DND-41 (cell line): ENCODE data around the gene SLC24A3.

Source experiments
- ATAC-seq: fragments of 200-7000 bp; cut with Tn5 transposase; 3 replicates; pipeline ENCODE4 v1.9.1; 2021; ENCODE audit warnings: low read depth; ENCODE audit not compliant: insufficient read depth
- DNase-seq: peaks from one replicate; pipeline ENCODE4 v3.0.0-alpha.2; 2020
- H2AFZ ChIP-seq: 2 replicates; pipeline ENCODE4 v1.6.0; 2012; ENCODE audit warnings: low read depth, low read length
- H3K27ac ChIP-seq: 2 replicates; pipeline ENCODE4 v1.5.1; 2012; ENCODE audit warnings: low read length, inconsistent platforms
- H3K27me3 ChIP-seq: fragments of 200-600 bp; sonication (generic); 2 replicates; pipeline ENCODE4 v1.6.0; 2012; ENCODE audit warnings: low read length, mild to moderate bottlenecking, inconsistent platforms; ENCODE audit not compliant: insufficient read depth, poor library complexity
- H3K36me3 ChIP-seq: 2 replicates; pipeline ENCODE4 v1.5.1; 2012; ENCODE audit warnings: low read length, inconsistent platforms; ENCODE audit not compliant: insufficient read depth
- H3K4me1 ChIP-seq: 2 replicates; pipeline ENCODE4 v1.5.1; 2012; ENCODE audit warnings: mild to moderate bottlenecking, low read length; ENCODE audit not compliant: insufficient read depth
- H3K4me2 ChIP-seq: 2 replicates; pipeline ENCODE4 v1.6.0; 2012; ENCODE audit warnings: mild to moderate bottlenecking, moderate library complexity, low read length, inconsistent platforms; ENCODE audit not compliant: insufficient read depth
- H3K4me3 ChIP-seq, 2 experiments: fragments of 200-600 bp in 1 of 2; shearing (Covaris generic) in 1 of 2; 2 replicates each; pipeline ENCODE4 v1.5.1; 2012 to 2016; ENCODE audit warnings: inconsistent platforms in 2 of 2, low read length in 2 of 2, mild to moderate bottlenecking in 2 of 2, low read depth in 1 of 2, moderate library complexity in 1 of 2
- H3K79me2 ChIP-seq: 2 replicates; pipeline ENCODE4 v1.6.0; 2012; ENCODE audit warnings: low read length, inconsistent platforms; ENCODE audit not compliant: insufficient read depth
- H3K9ac ChIP-seq: 2 replicates; pipeline ENCODE4 v1.6.0; 2012; ENCODE audit warnings: low read depth, mild to moderate bottlenecking, inconsistent platforms, low read length, moderate library complexity
- H3K9me3 ChIP-seq: 2 replicates; pipeline ENCODE4 v1.5.1; 2012; ENCODE audit warnings: low read length, moderate library complexity, mild to moderate bottlenecking, inconsistent platforms; ENCODE audit not compliant: insufficient read depth, severe bottlenecking
- H4K20me1 ChIP-seq: 2 replicates; pipeline ENCODE4 v1.6.0; 2012; ENCODE audit warnings: low read length; ENCODE audit not compliant: insufficient read depth
- CTCF ChIP-seq: IDR thresholded peaks from 2 replicates; pipeline ENCODE4 v1.5.1; 2012; ENCODE audit warnings: borderline replicate concordance, low read length, moderate library complexity, mild to moderate bottlenecking; ENCODE audit not compliant: poor library complexity, severe bottlenecking; ENCODE audit errors: extremely low read depth
- EZH2 ChIP-seq: IDR thresholded peaks from 3 replicates; pipeline ENCODE4 v1.6.1; 2012; ENCODE audit warnings: borderline replicate concordance, low read depth, mild to moderate bottlenecking, moderate library complexity, low read length, inconsistent platforms; ENCODE audit not compliant: severe bottlenecking

The SLC24A3 gene

DNA sequence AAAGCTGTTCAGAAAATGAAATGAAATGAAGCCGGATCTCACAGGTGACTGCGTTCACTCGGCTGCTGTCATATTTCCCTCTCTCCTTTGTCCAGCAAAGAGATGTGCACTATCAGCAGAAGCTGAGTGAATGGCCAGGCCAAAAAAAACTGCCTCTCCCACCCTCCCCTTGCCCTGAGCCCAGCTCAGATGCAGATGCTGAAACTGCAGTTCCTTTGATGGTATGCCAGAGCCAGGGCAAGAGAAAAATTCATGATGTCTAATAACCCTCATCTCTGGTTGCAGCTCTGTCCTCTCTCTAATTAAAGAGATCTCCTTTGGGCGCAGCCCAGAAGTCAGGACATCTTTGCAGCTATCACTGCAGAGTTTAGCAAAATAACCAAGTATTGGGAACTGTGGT is 335.1 kb downstream of the SLC24A3 start:
- H3K9me3 ChIP-seq = no peaks in the 10 kb centered on the region
- H3K9ac ChIP-seq = no peak overlapping the region
- ATAC-seq (no peak), DNase-seq (no peak)
- H3K4me2 ChIP-seq = no peak overlapping the region
- H4K20me1 ChIP-seq = no peaks in the 10 kb centered on the region
- TF ChIP-seq EZH2 (no peak), CTCF (no peak)
- no peaks in the 10 kb centered on the region for H3K79me2 ChIP-seq
- no peaks in the 10 kb centered on the region for H3K4me1 ChIP-seq
- no peaks in the 10 kb centered on the region for H3K27me3 ChIP-seq
- no peak overlapping the region for H3K4me3 ChIP-seq
- no peak overlapping the region for H2AFZ ChIP-seq
- H3K36me3 ChIP-seq = no peaks in the 10 kb centered on the region
- no peak overlapping the region for H3K27ac ChIP-seq

DNA sequence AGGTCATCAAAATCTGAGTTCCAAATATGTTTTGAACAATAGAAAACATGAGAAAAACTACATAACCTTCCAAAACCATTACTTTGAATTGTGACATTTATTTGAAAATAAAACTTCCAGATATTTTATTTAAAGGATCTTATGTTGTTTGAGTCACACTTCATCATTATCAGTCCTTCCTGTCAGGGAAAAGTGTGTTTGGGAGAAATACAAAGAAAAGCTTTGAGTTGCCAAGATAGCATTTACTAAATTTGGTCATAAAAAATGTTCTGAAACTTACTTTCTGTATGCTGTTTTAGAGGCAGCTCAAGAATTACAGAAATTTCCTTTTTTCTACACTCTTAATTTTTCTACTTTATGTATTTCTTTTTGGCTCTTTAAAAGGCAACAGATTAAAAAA is 337.5 kb downstream of the SLC24A3 start:
- Histone ChIP-seq H4K20me1 (no peaks in the 10 kb centered on the region), H3K9me3 (no peaks in the 10 kb centered on the region), H3K36me3 (no peaks in the 10 kb centered on the region), H2AFZ (no peak overlapping the region), H3K27me3 (peaks cover 3% of the 10 kb centered on the region), H3K9ac (no peak overlapping the region), H3K4me3 (no peak overlapping the region), H3K4me1 (no peaks in the 10 kb centered on the region), H3K4me2 (no peak overlapping the region), H3K27ac (no peak overlapping the region), H3K79me2 (no peaks in the 10 kb centered on the region)
- DNase-seq (no peak), ATAC-seq (no peak)
- TF ChIP-seq EZH2 (no peak), CTCF (no peak)

- Histone ChIP-seq H3K79me2 (no peaks in the 10 kb centered on the region), H3K9ac (no peak overlapping the region), H4K20me1 (no peaks in the 10 kb centered on the region), H3K36me3 (no peaks in the 10 kb centered on the region), H3K27me3 (peaks cover 5% of the 10 kb centered on the region), H3K4me1 (no peaks in the 10 kb centered on the region), H3K27ac (no peak overlapping the region), H3K4me3 (no peak overlapping the region), H3K4me2 (no peak overlapping the region), H3K9me3 (no peaks in the 10 kb centered on the region), H2AFZ (no peak overlapping the region)
- peak; percentile 5 for DNase-seq
- peak; percentile 42; the same call in 2 of the 3 replicates for ATAC-seq
- no peak for TF ChIP-seq EZH2
- TF ChIP-seq CTCF = no peak
These were observed 340.1 kb downstream of the SLC24A3 start for GRCh38 chr20:19552221-19553180.
